Ishikawa (cell line): ENCODE measurements around the gene NECTIN2.

Source experiments
- CEBPB ChIP-seq: IDR thresholded peaks from 2 replicates; pipeline ENCODE4 v1.6.1; 2012
- CREB1 ChIP-seq: IDR thresholded peaks from 2 replicates; pipeline ENCODE4 v1.6.1; 2012; ENCODE audit warnings: low read depth
- EGR1 ChIP-seq: IDR thresholded peaks from 2 replicates; pipeline ENCODE4 v1.6.1; 2012
- EP300 ChIP-seq: IDR thresholded peaks from 2 replicates; pipeline ENCODE4 v1.6.1; 2012; ENCODE audit warnings: borderline replicate concordance
- FOXM1 ChIP-seq: IDR thresholded peaks from 2 replicates; pipeline ENCODE4 v1.6.1; 2012; ENCODE audit warnings: low read depth, borderline replicate concordance
- MAX ChIP-seq: IDR thresholded peaks from 2 replicates; pipeline ENCODE4 v1.6.1; 2012
- NFIC ChIP-seq: IDR thresholded peaks from 2 replicates; pipeline ENCODE4 v1.6.1; 2012
- RAD21 ChIP-seq: IDR thresholded peaks from 2 replicates; pipeline ENCODE4 v1.6.1; 2012; ENCODE audit warnings: low read depth
- TAF1 ChIP-seq: IDR thresholded peaks from 2 replicates; pipeline ENCODE4 v1.6.1; 2012; ENCODE audit warnings: low read depth, mild to moderate bottlenecking
- TCF12 ChIP-seq: IDR thresholded peaks from 2 replicates; pipeline ENCODE4 v1.6.1; 2012; ENCODE audit warnings: low read depth
- TEAD4 ChIP-seq: IDR thresholded peaks from 2 replicates; pipeline ENCODE4 v1.6.1; 2012
- YY1 ChIP-seq: IDR thresholded peaks from 2 replicates; pipeline ENCODE4 v1.6.1; 2012; ENCODE audit warnings: low read depth
- ZBTB7A ChIP-seq: IDR thresholded peaks from 2 replicates; pipeline ENCODE4 v1.6.1; 2012; ENCODE audit warnings: low read depth
- TF ChIP-seq, protein P1 (sequence below): IDR thresholded peaks from 2 replicates; pipeline ENCODE4 v1.6.1; 2012
- TF ChIP-seq, protein P2 (sequence below): IDR thresholded peaks from 2 replicates; pipeline ENCODE4 v1.6.1; 2012; ENCODE audit warnings: low read depth, mild to moderate bottlenecking

NECTIN2 gene

GRCh38 chr19:44800461-44800860 is 45.6 kb upstream of the NECTIN2 start:
- TF ChIP-seq RAD21, result peak; percentile 94
- no peak for TF ChIP-seq TAF1
- no peak for TF ChIP-seq EGR1
- peak; percentile 38; the same call in 1 of the 2 replicates for TF ChIP-seq CEBPB
- no peak for TF ChIP-seq ZBTB7A

- TF ChIP-seq, protein P1, sequence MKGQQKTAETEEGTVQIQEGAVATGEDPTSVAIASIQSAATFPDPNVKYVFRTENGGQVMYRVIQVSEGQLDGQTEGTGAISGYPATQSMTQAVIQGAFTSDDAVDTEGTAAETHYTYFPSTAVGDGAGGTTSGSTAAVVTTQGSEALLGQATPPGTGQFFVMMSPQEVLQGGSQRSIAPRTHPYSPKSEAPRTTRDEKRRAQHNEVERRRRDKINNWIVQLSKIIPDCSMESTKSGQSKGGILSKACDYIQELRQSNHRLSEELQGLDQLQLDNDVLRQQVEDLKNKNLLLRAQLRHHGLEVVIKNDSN, result no peak
- peak; percentile 90 for TF ChIP-seq NFIC
- TF ChIP-seq RAD21, result no peak
- peak; percentile 45; the same call in 1 of the 2 replicates for TF ChIP-seq TCF12
- TF ChIP-seq EP300, result peak; percentile 25; the same call in 1 of the 2 replicates
- TF ChIP-seq YY1, result peak; percentile 68
Measured at GRCh38 chr19:44803442-44804428, 42.4 kb upstream of the NECTIN2 start.

DNA sequence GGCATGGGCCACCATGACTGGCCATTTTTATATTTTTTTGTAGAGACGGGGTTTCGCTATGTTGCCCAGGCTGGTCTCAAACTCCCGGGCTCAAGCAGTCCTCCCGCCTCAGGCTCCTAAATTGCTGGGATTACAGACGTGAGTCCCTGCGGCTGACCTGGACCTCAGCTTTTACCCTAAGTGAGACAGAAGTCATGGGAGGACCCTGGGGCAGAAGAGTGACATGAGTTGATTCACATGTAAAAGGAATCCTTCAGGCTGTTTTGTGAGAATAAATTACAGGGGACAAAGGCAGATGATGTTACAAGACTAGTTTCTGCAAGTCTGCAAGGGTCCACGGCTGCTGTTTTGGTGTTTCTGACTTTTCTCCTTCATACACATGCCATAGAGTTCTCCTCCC is 39.8 kb upstream of the NECTIN2 start:
- TF ChIP-seq EP300 (no peak), RAD21 (no peak), NFIC (no peak), CREB1 (no peak), YY1 (no peak), EGR1 (no peak)

DNA sequence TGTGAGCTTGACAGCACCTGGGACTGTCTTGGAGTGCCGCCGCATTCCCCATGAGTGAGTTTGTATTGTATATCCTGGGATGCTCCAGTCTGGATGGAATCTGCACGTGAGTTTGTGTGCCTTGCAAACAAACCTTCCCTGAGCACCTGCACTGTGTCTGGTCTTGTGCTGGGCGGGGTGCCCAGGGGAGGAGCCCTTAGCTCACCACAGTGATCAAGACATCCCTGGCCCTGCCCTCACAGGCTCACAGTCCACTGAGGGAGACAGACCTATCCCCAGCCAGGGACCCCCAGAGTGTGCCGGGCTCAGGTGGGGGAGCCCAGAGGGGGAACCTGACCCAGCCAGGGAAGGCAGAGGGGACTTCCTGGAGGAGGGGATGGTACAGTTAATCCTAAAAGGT is 38.9 kb upstream of the NECTIN2 start:
- TF ChIP-seq ZBTB7A (no peak), FOXM1 (no peak)

- TF ChIP-seq EP300 (peak; percentile 79), EGR1 (no peak; the same call in none of the 2 replicates), YY1 (0 out of 2 replicates have a peak, but pooled peaks have one; percentile 16), TCF12 (peak; percentile 80; the same call in 1 of the 2 replicates), MAX (peak; percentile 62), TEAD4 (peak; percentile 100), TAF1 (no peak), NFIC (peak; percentile 65), ZBTB7A (peak; percentile 9; the same call in 1 of the 2 replicates), CEBPB (no peak), CREB1 (no peak), FOXM1 (no peak), RAD21 (peak; percentile 82)
- TF ChIP-seq, protein P1, result no peak
- TF ChIP-seq, protein P2, sequence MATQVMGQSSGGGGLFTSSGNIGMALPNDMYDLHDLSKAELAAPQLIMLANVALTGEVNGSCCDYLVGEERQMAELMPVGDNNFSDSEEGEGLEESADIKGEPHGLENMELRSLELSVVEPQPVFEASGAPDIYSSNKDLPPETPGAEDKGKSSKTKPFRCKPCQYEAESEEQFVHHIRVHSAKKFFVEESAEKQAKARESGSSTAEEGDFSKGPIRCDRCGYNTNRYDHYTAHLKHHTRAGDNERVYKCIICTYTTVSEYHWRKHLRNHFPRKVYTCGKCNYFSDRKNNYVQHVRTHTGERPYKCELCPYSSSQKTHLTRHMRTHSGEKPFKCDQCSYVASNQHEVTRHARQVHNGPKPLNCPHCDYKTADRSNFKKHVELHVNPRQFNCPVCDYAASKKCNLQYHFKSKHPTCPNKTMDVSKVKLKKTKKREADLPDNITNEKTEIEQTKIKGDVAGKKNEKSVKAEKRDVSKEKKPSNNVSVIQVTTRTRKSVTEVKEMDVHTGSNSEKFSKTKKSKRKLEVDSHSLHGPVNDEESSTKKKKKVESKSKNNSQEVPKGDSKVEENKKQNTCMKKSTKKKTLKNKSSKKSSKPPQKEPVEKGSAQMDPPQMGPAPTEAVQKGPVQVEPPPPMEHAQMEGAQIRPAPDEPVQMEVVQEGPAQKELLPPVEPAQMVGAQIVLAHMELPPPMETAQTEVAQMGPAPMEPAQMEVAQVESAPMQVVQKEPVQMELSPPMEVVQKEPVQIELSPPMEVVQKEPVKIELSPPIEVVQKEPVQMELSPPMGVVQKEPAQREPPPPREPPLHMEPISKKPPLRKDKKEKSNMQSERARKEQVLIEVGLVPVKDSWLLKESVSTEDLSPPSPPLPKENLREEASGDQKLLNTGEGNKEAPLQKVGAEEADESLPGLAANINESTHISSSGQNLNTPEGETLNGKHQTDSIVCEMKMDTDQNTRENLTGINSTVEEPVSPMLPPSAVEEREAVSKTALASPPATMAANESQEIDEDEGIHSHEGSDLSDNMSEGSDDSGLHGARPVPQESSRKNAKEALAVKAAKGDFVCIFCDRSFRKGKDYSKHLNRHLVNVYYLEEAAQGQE, result no peak
Measured at GRCh38 chr19:44807652-44808462, 38.2 kb upstream of the NECTIN2 start.

DNA sequence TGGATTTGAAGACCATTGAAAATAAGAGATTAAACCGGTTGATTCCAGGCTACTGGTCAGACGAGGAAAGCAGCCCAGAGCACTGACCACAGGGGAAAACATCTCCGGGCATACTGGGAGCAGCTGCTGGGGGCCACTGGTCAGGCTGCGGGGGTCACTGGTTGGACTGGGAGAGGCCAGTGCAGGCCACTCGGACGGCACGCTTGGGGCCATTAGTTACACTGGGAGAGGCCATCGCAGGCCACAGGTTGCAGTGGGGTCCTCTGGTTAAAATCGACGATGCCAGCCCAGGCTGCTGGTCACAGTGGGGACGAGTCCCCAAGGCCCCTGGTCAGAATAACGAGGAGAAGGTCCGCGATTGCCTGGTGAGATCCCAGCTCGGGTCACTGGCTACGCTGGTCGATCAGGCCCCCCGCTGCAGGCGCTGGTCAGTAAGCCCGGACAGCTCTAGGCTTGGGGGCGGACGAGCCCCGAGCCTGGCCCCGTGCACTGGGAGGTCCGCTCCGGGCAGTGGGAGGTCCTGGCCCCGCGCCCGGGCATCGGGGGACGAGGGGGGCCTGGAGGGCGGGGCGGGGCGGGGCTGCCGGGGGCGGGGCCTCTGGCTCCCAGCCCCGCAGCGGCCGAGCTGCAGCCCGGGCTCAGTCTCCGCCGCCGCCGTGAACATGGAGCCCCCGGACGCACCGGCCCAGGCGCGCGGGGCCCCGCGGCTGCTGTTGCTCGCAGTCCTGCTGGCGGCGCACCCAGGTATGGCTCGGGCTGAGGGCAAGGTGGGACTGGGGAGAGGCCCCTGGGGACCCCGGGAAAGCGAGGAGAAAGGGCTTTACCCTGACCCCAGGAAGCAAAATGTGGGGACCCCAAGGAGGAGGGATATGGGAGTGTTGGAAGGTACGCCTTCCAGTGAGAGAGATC is 37.4 kb upstream of the NECTIN2 start, which contains the start of gene BCAM:
TSS of gene BCAM (plus strand) at position 641 of the 909 bp plus-strand sequence. CDS start at position 663, 22 bp downstream.
- TF ChIP-seq CEBPB (no peak), EP300 (peak; percentile 46; the same call in 1 of the 2 replicates), ZBTB7A (peak; percentile 72), EGR1 (0 out of 2 replicates have a peak, but pooled peaks have one; percentile 42), TCF12 (peak; percentile 43; the same call in 1 of the 2 replicates), TEAD4 (peak; percentile 41; the same call in 1 of the 2 replicates), YY1 (no peak; the same call in 1 of the 2 replicates), FOXM1 (no peak), MAX (peak; percentile 27; the same call in 1 of the 2 replicates), CREB1 (no peak), NFIC (peak; percentile 90), TAF1 (peak; percentile 54; the same call in 1 of the 2 replicates), RAD21 (no peak)
- TF ChIP-seq, protein P2, result no peak
- TF ChIP-seq, protein P1, result no peak
